ENCODE results near the gene RAB11B.
"Not testable (repeated sequence)": the region's sequence is repeated elsewhere in the genome, so short reads cannot be mapped to it uniquely, and the experiment has no call there.

Gene RAB11B

DNA sequence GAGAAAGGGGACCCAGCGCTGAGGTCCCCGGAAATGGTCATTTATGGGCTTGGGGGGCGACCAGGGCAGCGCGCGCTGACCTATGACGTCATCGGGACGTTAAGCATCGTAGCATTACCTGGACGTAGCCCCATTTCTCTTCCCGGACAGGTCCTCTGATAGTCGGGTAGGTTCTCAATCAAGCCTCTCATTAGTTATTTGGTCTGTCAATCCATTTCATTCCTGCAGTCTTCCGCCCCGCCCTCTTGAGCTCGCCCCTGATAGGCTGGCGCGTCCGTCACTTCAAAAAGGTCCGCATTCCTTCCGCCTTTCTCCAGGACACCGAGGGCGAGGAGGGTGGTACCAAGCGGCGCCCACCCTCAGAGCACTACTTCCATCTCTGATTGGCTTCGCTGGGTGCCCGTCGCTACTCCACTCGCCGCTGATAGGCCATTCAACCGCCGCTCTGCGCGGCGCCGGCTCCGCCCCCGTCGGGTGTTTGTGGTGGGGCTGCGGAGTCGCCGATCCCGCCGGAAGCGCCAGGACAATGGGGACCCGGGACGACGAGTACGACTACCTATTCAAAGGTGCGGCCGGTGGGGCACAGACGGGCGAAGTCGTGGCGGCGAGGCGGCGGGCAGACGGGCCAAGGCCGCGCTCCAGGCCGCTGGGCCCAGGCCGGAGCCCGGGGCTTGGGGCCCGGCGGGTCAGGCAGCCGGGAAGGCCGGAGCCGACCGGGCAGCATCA, at the start of gene RAB11B:
TSS of gene RAB11B (plus strand) at position 470 of the 726 bp plus-strand sequence. CDS start at position 527, 57 bp downstream.
- peak; percentile 100 for DNase-seq

DNA sequence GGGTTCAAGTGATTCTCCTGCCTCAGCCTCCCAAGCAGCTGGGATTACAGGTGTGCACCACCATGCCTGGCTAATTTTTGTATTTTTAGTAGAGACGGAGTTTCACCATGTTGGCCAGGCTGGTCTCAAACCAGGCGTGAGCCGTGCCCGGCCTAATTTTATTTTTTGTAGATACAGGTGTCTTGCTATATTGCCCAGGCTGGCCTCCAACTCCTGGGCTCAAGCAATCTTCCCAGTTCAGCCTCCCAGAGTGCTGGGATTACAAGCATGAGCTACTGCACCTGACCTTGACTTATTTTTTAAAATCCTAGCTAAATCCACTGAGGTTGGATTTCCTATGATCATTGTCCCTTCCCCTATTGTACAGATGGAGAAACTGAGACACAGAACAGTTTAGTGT, 48.7 kb upstream of the RAB11B start:
- DNase-seq, result not testable (repeated sequence)

DNA sequence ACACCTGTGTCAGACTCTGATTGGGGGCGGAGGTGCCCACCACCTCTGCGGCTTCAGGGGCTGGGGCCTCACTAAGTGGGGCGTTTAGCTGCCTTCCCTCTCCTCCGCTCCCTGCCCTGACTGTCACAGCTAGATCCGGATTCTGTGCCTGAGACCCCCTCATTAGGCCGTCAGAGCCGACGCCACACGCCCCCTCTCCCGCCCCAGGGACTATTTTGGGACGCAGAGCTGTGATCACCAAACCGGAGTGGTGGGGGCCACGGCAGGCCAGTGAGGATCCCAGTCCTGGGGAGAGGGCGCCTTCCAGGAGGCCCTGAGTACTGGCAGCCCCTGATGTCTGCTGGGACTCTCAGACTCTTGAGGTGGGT, 47.9 kb upstream of the RAB11B start:
- no peak for DNase-seq

DNA sequence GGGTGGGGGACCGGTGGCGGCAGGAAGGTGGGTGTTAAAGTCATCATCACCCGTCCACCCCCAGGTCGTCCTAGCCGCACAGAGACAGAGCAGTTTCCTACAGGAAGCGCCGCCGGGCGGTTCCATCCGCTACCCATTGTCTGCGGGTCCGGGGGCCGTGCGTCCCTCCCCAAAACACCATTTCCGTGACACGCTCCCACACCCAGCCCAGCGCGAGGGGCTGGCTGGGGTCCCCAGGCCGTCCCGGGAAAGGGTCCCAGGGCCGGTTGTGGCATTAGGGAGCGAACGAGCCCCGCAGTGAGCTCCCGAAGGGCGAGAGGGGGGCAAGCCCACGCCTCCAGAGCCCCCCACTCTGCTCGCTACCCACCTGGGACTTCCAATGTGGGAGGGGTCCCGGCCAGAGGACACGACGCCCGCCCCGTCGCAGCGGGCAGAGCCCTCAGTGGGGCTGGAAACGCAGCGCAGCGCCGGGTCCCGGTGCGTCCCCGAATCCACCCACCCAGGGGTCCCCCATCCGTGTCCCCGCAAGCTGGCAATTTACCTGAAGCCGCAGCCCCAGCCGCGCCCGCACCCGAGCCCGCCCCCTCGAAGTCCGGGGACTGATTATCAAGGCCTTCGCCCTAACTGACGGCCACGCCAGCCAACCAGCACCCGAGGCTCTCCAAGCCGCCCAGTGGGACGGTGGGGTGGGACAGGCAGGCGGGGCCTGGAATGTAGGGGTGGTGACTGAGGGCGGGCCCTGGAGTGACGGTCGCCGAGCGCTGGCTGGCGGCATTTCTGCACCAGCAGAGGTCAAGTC, 47.3 kb upstream of the RAB11B start, which contains the start of gene KANK3:
TSS of gene KANK3 (minus strand) at position 579 of the 799 bp plus-strand sequence. CDS start 5,434 bp downstream, outside the sequence.
- DNase-seq, result no peak

DNA sequence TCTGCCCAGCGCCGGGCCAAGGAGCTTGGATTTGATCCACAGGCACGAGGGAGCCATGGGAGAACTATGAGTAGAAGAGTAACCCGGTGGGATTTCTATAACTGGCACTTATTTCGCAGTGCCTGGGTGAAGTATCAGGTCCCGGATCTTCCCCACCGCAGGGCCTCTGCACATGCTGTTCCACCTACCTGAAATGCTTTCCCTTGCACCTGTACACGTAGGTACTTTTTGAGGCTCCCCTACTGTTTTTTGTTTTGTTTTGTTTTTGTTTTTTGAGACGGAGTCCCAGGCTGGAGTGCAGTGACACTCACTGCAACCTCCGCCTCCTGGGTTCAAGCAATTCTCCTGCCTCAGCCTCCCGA, 46.7 kb upstream of the RAB11B start:
- DNase-seq, result no peak

DNA sequence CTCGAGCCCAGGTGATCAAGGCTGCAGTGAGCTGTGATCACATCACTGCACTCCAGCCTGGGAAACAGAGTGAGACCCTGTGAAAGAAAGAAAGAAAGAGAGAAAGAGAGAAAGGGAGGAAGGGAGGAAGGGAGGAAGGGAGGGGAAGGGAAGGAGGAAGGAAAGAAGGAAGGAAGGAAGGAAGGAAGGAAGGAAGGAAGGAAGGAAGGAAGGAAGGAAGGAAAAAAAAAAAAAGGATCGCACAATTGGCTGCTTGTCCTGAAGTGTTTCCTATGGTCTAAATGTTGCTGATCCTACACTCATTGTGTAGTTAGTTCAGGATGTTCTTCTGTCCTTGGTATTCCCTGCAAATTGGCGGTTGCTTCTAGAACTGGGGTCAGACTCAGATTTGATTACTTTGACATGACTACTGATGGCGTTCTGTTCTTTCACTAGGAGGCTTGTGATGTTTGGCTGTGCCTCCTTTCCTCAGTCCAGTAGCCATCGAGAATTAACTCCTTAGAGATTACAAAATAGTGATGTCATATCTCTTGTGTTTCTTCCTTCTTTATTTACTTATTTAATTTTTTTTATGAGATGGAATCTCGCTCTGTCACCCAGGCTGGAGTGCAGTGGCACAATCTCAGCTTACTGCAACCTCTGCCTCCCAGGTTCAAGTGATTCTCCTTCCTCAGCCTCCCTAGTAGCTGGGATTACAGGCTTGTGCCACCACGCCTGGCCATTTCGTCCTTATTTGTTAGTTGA, 40.4 kb upstream of the RAB11B start:
- DNase-seq, result not testable (repeated sequence)

DNA sequence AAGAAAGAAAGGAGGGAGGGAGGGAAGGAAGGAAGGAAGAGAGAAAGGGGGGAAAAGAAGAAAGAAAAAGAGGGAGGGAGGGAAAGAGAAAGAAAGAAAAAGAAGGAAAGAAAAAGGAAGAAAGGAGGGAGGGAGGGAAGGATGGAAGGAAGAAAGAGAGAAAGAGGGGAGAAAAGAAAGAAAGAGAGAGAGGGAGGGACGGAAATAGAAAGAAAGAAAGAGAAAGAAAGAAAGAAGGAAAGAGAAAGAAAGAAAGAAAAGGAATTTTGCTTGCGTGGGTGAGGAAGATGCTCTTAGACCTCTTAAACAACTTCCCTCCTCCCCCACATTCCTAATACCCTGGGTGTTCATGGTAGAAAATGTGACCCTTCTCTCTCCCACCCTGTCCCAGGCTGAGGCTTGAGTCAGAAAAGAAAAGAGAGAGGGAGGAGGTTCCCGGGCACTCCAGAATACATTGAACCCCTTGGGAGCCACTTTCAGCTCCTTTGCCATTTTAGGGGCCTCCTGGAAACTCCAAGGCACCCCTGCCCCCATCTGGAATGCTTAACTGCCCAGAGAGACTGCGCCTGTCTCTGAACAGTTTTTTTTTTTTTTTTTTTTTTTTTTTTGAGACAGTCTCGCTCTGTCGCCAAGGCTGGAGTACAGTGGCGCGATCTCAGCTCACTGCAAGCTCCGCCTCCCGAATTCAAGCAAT, 37.9 kb upstream of the RAB11B start:
- no peak for DNase-seq

DNA sequence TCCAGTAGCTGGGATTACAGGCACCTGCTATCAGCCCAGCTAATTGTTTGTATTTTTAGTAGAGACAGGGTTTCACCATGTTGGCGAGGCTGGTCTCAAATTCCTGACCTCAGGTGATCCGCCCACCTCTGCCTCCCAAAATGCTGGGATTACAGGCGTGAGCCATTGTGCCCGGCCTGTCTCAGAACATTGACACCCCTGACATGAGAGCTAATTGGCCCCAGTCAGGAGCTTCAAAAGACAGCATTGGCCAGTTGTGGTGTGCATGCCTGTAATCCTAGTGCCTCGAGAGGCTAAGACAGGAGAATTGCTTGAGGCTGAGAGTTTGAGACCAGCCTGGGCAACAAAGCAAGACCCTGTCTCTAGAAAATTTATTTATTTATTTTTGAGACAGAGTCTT, 37.3 kb upstream of the RAB11B start:
- DNase-seq, result not testable (repeated sequence)

DNA sequence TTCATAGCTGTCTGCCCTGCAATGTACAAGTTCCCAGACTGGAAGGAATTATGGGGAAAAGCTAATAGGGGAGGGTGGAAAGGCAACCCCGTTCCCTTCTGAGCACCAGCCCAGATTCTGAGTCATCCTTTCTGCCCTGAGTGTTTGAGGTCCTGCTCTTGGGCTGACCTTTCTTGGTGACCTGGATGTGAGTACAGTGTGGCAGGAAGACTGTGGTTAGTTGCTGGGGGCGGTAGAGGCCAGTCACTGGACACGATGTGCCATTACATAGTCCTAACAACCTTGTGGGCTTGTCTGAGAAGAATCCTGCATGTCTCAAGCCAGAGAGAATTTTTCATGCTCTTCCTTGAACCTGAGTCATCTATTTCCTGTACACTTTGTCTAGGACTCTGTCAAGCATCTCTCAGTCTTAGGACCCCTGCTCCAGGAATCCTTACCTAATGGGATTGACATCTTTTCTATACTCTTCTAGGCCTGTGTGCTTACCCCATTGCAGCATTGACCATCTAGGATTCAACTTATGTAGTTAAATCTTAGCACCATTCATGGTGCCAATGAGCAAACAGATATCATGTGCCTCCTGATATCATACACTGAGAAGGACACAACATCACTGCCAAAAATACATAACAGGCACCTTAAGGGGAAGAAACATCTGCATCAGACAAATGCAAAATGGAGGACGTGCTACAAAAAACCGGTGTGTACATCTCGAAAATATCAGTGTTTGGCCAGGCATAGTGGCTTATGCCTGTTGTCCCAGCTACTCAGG, 34.3 kb upstream of the RAB11B start:
- DNase-seq, result no peak

DNA sequence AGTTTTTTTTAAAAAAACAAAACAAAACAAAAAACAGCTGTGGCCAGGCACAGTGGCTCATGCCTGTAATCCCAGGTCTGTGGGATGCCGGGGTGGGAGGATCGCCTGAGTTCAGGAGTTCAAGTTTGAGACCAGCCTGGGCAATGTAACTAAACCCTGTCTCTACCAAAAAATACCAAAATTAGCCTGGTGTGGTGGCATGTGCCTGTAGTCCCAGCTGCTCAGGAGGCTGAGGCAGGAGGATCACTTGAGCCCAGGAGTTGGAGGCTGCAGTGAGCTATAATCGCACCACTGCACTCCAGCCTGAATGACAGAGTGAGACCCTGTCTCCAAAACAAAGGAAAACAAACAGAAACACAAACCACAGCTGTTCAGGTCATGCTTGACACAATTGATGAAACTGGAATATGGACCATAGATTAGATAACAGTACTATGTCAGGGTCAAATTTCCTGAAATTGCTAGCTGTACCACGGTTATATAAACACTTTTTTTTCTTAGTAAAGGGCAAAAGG, 33.1 kb upstream of the RAB11B start:
- no peak for DNase-seq

DNA sequence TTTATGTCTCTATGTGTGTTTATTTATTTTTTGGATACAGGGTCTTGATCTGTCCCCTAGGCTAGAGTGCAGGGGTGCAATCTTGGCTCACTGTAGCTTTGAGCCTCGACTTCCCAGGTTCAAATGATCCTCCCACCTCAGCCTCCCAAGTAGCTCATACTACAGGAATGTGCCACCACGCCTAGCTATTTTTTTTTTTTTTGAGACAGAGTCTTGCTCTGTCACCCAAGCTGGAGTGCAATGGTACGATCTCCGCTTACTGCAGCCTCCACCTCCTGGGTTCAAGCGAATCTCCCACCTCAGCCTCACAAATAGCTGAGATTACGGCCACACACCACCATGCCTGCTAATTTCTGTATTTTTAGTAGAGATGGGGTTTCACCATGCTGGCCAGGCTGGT, 31.2 kb upstream of the RAB11B start:
- DNase-seq, result no peak

DNA sequence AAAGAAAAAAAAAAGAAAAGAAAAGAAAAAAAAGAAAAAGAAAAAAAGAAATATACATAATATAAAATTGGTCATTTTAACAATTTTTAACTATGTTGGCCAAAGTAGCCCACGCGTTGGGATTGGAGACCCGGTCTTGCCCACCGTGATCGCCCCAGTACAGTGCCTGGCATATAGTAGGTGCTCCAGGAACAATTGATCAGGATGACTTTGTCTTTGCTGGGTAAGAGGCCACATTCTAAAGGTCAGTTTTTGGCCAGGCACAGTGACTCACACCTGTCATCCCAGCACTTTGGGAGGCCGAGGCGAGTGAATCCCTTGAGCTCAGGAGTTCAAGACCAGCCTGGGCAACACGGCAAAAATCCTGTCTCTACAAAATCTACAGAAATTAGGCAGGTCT, 30.0 kb upstream of the RAB11B start:
- DNase-seq, result no peak

DNA sequence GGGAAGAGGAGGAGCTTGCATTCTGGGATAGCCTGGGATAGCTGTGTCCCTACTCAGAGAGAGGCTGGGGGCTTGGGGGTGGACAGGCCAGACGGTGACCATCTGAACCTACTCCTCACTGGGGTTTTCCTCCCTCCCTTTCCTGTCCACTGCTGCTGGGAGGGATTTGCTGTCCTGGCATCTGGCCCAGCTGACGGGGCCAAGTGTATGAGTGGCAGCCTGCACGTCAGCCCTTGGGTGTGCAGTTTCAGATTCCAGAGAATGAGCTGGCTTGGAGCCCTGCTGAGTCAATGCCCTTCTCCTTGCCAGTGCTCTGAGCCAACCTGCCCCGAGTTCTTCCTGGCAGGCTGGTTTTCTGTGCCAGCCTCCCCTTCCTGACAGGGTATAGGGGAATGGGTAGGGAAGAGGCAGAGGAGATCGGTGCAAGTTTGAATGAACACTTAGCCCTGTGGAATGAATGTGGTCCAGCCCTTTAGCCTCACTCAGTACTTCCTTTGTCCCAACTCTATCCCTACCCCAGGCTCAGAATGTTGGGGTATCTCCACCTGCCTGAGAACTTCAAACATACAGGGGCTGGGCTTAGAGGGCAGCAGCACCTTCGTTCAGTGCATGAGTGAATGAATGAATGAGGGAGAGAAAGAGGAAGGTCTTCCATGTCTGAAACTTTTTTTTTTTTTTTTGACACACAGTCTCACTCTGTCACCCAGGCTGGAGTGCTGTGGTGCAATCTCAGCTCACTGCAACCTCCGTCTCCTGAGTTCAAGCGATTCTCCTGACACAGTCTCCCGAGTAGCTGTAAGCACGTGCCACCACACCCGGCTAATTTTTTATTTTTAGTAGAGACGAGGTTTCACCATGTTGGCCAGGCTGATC, 28.0 kb upstream of the RAB11B start:
- DNase-seq, result peak; percentile 87

DNA sequence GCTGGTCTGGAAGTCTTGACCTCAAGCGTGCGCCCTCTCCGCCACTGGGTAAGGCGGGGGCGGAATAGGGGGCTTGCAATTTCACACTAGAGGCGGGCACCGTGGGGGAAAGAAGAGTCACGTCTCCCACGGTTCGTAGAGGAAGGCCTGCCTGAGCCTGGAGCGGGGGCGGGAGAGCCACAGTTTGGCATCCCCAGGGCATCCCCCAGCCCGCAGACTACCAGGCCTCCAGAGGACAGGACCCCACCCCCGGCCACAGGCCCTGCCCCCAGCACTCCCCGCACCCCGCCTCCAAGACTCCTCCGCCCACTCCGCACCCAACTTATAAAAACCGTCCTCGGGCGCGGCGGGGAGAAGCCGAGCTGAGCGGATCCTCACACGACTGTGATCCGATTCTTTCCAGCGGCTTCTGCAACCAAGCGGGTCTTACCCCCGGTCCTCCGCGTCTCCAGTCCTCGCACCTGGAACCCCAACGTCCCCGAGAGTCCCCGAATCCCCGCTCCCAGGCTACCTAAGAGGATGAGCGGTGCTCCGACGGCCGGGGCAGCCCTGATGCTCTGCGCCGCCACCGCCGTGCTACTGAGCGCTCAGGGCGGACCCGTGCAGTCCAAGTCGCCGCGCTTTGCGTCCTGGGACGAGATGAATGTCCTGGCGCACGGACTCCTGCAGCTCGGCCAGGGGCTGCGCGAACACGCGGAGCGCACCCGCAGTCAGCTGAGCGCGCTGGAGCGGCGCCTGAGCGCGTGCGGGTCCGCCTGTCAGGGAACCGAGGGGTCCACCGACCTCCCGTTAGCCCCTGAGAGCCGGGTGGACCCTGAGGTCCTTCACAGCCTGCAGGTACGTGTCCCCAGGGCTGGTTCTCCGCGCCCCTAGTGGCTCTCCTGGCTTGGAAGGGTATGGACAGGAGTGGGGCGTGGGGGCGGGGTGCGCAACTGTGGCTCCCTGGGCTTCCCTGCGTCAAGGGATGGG, 26.1 kb upstream of the RAB11B start, which contains the start of gene ANGPTL4:
TSS of gene ANGPTL4 (plus strand) at position 353 of the 969 bp plus-strand sequence. CDS start at position 520, 167 bp downstream.
- no peak for DNase-seq

DNA sequence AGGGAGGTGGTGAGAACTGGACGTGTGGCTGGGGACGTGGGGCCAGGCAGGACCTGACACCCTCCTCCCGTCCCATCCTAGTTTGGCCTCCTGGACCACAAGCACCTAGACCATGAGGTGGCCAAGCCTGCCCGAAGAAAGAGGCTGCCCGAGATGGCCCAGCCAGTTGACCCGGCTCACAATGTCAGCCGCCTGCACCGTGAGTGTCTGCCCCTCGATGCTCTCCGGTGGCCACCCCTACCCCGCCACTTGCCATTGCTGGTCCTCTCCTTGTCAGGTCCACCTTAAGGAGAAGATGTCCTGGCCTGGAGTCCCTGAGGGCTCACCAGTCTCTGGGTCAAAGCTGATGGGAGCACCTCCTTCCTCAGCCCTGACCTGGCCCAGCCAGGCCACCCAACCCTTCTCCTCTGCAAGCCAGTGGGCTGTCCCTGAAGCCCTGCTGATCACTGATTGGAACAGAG, 24.0 kb upstream of the RAB11B start:
- no peak for DNase-seq

DNA sequence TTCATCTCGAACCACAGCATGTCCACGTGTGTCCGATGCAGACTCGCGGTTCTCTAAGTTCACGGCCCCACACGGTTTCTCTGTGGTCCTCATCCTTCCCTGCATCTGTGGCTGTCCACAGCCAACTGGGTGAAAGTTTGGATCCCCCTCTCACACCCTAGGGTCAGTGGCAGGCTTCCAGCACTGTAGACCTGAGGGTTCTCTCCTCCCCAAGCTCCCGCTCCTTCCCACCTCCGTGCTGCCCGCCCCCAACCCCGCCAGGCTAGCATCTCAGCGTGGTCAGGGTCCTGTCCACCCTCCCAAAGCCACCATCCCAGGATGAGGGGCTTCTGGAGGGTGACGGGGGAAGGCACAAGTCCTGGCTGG, 23.2 kb upstream of the RAB11B start:
- no peak for DNase-seq

DNA sequence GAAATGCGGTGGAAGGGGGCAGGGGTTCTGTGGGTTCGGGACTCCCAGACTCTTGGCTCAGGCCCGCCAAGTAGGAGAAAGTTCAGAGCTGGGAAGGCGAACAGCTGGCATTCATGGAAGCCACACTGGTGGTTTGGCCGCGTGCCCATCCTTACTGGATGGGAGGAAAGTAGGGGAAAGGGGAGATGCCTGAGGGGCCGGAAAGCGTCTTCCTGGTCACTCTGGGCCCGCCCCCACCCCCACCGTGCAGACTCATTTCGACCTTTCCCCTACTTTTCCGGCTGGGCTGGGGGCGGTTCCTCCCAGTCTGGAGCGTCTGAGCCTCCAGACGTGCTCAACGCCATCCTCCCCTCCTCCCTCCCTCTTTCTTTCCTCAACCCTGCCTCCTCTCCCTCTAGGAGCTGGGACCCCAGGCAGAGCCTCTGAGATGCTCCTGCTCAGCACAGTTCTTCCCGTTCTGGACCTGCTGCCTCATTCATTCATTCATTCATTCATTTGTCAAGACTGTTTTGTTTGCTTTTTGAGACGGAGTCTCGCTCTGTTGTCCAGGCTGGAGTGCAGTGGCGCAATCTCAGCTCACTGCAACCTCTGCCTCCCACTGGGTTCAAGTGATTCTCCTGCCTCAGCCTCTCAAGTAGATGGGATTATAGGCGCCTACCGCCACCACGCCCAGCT, 22.7 kb upstream of the RAB11B start:
- DNase-seq, result peak; percentile 13

DNA sequence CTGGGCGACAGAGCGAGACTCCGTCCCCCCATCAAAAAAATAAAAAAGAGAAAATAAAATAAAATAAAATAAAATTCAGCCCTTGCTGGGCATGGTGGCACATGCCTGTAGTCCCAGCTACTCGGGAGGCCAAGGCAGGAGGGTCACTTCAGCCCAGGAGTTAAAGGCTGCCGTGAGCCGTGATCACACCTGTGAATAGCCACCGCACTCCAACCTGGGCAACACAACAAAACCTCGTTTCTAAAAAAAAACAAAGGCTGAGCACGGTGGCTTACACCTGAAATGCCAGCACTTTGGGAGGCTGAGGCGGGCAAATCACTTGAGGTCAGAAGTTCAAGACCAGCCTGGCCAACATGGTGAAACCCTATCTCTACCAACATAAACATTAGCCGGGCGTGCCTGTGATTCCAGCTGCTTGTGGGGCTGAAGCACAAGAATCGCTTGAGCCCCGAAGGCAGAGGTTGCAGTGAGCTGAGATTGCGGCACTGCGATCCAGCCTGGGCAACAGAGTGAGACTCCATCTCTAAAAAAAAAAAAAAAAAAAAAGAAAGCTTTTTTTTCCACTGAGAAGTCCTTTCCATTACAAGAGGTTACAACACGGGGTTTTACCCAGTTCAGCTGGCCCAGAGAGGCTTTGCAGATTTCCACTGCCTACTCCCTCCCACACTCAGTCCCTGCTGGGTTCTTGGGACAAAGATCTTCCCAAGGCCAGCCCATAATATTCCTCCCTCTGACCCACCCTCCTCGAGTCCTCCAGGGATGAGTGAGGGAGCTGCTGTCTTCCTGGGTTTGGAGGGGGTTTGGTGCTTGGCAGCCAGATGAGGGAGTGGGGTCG, 19.8 kb upstream of the RAB11B start:
- DNase-seq, result no peak

All from SHP77 treated with DMSO at 0.1 percent for 48 hours (cell line).